GM18502 (cell line): ENCODE measurements around the gene MILR1.
A peak's percentile ranks its signal among the peaks of the same experiment; 100 is the strongest.
"Not testable (repeated sequence)": the region's sequence is repeated elsewhere in the genome, so short reads cannot be mapped to it uniquely, and the experiment has no call there.

Experiments used
- ATAC-seq: cut with Tn5 transposase; IDR thresholded peaks from one replicate; pipeline ENCODE4 v1.9.1; 2021; ENCODE audit warnings: mild to moderate bottlenecking; ENCODE audit not compliant: unreplicated experiment, poor library complexity

MILR1 gene

DNA sequence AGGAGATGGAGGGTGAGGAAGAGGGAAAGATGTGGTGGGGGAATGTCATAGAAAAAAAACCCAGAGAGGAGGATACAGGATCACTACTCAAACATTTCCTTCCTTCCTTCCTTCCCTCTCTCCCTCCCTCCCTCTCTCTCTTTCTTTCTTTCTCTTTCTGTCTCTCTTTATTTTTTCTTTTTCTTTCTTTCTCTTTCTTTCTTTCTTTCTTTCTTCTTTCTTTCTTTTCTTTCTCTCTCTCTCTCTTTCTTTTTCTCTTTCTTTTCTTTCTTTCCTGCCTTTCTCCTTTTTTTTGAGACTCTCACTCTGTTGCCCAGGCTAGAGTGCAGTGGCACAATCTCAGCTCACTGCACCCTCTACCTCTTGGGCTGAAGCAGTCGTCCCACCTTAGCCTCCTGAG is 17.9 kb downstream of the MILR1 start:
- not testable (repeated sequence) for ATAC-seq

- no peak for ATAC-seq
Measured at GRCh38 chr17:64470625-64471024, 21.7 kb downstream of the MILR1 start.

- no peak for ATAC-seq
Measured at GRCh38 chr17:64471440-64471839, 22.5 kb downstream of the MILR1 start.

DNA sequence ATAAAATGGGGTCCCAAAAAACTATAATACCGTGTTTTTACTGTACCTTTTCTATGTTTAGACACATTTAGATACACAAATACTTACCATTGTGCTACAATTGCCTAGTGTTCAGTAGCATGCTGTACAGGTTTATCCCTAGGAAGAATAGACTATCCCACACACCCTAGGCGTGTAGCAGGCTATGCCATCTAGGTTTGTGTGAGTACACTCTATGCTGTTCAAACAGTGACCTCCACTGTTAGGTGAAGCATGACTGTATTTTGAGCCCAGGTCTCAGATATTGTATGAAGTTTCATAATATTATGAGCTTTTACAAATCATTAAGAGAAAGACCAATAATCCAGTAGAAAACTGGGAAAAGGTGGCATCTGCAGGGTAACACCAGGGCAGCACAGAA is 23.6 kb downstream of the MILR1 start:
- no peak for ATAC-seq

DNA sequence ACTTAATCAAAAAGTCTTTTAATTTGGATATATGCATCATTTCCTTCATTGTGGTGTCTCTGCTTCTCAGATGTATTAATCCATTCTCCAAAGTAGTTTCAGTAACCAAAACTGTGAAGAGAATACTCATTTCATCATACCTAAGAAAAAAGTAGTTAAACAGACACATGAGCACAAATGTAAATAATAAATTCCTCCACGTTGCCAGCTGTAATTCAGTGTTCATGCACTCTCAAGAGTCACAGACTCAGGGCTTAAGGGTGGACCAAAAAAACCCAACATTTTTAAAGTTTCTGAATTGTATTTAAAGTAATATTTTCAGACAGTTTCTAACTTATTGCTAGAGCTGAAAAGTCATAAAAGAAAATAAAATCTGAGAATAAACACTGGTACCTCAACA is 28.9 kb downstream of the MILR1 start:
- no peak for ATAC-seq

- no peak for ATAC-seq
Measured at GRCh38 chr17:64480951-64481350, 32.0 kb downstream of the MILR1 start.

- ATAC-seq, result no peak
Measured at GRCh38 chr17:64484380-64484779, 35.5 kb downstream of the MILR1 start.

DNA sequence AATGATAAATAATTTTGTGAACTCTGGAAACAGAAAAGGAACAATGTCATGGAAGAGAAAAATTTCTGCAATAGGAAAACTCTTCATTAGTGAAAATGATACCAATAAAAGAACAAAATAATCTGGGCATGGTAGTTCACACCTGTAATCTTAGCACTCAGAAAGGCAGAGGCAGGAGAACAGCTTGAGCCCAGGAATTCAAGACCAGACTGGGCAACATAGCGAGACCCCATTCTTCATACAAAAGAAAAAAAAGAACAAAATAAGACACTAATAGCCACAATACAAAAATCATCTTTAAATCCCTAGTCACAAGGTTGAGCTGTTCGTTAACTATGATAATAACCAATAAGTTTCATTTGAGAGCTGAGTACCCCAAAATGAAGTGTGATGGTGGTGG is 39.4 kb downstream of the MILR1 start:
- no peak for ATAC-seq

GRCh38 chr17:64491034-64491860 is 42.3 kb downstream of the MILR1 start:
- no peak for ATAC-seq

DNA sequence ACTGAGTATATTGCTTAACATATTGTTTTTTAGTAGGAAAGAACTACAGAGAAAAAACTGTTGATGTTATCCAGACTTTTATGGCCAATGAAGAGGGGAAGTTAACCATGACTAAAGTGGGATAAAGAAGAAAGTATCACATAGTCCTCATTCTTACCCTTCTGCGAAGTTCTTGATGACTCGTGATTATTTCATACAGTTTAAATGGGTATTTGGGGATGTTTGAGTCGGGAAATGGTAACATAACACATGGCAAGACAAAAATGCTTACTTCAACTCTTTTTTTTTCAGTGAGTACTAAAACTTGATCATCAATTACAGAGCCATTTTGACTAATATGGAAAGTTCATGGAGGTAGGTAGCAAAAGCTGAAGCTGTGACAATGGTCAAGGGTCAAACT is 43.1 kb downstream of the MILR1 start:
- ATAC-seq, result no peak

DNA sequence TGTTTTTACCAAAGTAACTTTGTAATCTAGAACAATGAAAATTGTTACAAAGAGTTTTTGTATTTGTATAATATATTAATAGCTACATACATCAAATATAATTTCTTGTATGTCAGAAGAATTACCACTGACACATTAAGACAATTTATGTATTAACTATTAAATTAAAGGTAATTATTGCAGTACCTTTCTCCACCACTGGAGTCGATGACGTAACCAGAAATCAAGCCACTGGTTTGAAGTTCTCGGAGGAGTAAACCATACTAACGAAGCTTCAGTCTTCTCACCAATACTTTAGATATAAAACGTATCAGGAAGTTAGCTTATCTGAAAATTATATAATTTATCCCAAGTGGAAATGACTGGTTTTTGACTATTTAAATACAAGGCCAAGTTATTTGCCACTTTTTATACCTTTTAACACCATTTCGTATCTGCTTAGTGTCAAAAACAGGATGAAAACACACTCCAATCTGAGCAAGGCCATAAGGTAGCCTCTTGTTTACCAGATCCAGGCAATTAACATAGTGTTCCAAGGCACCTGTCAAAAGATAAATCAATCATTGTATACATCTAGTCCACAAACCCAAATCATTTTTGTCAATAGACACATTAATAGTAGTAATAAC is 43.7 kb downstream of the MILR1 start:
- no peak for ATAC-seq

- ATAC-seq, result no peak
Measured at GRCh38 chr17:64494121-64494520, 45.2 kb downstream of the MILR1 start.

- not testable (repeated sequence) for ATAC-seq
Measured at GRCh38 chr17:64495300-64495699, 46.4 kb downstream of the MILR1 start.

DNA sequence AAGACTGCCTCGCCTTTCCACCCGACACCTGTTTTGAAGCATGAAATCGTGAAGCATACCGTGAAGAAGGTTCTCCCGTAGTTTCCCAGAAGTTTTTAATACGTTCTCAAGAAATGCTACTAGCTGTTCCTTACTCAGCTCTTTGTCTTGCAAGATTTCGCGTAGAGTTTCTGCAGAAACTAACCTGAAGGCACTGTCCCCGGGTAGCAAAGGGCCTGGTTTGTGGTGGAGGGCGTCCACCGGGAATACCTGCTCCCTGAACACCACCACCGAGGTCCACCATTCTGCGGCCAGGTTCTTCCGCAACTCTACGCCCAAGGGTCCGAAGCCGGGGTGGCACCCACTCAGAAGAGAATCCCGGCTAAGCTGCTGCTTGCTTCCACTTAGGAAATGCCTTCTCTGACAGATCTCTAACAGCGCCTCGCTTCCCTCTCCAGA is 47.5 kb downstream of the MILR1 start:
- no peak for ATAC-seq

DNA sequence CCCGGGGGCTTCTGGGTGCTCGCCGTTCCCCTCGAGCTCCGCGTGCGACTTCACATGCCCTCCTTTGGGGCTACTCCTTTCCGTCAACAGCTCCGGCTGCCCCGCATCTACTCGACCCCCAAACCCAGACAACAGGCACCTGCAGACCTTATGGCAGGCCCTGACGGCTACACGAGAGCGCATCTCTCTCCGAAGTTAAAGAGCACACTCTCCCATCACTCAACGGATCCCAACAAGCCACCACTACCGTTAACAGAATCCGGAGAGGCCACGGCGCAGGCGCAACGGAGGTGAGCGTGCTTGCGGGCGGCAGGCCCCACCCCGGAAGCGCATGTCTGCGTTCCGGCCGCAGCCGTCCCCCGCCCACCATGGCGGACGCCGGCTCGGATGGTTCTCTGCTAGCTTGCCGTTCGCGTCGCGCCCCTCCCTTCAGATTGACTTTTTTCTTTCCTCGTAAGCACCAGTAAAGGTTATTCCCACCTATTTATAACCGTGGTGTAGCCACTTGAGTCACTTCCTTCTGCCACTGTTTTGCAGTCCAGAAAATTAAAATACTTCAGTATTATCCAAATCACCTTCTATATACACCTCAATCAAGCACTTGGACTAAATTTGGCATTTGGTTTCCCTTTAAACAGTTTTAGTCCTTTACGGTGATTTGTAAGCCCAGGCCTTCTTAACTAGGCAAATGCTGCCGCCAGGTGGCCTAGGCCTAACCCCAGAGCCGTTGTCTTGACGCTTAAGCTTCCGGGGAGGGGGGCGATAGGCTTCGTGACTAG is 48.1 kb downstream of the MILR1 start, which contains the start of gene POLG2:
Gene POLG2 (minus strand): TSS at position 269 of the 779 bp plus-strand sequence. CDS start 86 bp downstream, at position 183.
- ATAC-seq, result peak; percentile 86

DNA sequence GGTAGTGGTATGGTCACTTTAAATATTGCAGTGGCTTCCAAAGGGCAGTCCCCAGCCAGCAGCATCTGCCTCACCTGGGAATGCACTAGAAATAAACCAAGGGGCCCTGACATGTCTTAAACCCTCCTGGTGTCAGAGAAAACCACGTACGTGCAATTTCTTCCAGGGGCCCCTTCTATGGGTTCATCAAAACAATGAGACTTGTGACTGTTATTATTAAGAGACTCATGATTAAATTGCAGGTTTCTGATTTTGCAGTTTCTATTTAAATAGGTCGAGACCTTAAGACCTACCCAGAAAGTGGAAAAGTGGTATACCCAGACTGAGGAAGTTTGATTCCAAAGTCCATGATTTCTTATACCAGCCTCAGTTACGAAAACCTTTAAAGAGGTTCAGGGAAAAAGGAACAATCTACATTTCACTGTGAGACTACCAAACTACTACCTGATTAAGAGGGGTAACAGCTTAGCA is 48.7 kb downstream of the MILR1 start:
- no peak for ATAC-seq

DNA sequence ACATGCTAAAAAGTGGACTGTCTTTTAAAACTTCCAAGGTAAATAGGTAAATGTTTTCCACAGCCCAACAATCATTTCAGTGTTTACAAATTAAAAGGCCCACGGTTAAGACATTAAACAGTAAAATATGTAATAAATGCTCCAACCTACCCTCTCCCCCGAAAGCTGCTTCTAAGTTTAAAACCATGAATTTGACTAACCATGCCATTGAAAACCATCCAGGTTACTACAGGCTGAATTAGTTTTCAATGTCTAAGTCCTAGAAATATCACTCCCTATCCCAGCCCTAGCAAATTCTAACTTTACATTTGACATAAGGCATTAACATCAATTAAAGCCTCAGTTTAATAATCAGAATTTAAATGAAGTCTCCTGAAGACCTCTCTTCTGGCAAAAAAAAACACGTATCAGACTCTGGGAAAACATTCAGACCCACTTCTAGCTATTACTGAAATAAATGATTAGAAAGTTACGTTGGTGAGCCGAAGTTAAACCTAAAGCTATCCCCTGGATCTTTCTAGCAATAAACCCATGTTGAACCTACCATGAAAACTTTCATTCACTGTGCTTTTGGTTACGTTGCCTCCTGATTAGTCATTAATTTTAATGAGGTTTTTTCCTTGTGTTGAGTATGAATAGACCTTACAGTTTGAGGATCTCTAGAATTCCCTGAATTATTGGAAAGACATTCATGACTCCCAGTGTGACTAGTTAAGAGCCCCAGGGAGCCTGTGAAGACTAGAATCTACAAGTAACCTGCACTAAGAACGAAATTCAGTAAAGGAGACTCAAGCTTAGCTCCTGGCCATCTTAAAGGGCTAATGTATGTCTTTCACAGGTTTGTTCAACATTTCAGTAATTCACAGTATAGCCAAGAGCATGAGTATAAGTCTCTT is 49.6 kb downstream of the MILR1 start:
- no peak for ATAC-seq

DNA sequence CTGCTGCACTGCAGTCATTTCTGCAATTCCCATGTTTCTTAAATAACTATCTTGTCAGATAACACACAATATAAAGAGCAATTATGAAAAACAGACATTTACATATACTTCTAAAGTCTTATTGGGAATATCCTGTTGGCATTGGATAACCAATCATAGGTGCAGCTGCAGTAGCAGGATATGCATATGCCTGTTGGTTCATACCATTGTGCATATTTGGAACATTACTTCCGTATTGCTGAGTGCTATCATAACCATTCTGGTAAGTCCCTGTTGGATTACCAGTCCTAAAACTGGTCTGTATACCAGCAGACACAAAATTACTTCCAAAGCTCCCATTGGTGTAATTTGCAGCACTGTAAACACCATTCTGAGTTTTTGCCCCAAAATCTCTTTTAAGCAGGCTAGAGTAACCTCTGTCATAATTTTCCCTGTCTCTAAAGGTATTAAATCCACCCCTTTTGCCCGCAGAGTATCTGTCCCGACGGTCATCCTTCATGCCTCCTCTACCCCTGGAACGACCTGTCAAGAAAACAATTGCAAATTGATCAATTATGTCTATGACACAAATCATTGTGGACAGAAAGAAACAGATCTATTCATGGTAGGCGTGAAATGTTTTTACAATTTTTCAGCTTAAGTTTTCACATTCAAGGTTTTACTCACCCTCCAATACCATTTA is 51.0 kb downstream of the MILR1 start:
- no peak for ATAC-seq

DNA sequence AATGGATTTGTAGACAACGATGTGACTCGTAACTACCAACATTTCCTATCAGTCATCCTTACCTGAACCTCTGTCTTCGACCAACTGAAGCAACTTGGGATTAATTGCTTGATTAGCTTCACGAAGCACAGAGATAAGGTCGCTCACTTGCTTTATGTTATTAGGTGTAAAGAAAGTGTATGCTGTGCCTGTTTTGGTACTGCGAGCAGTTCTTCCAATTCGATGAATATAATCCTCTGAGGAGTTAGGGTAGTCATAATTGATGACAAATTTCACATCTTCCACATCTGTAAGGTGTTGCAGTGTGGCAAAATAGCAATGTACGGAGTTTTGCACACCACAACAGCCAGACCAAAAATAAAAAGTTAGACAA is 51.6 kb downstream of the MILR1 start:
- ATAC-seq, result no peak
